BE2C (cell line): ENCODE data around the gene RPP30.

Experiments used
- DNase-seq: peaks from one replicate; pipeline ENCODE4 v3.0.0-alpha.2; 2020
- H3K27me3 ChIP-seq: fragments of 250-450 bp; sonication (Bioruptor Pico); 2 replicates; pipeline ENCODE4 v1.5.1; 2020; ENCODE audit warnings: mild to moderate bottlenecking
- H3K36me3 ChIP-seq: fragments of 250-450 bp; sonication (Bioruptor Pico); 2 replicates; pipeline ENCODE4 v1.5.1; 2020; ENCODE audit warnings: mild to moderate bottlenecking
- H3K4me1 ChIP-seq: fragments of 250-450 bp; sonication (Bioruptor Pico); 2 replicates; pipeline ENCODE4 v1.5.1; 2020
- H3K4me3 ChIP-seq: 2 replicates; pipeline ENCODE4 v1.5.1; 2011; ENCODE audit warnings: low read depth, low read length
- H3K9me3 ChIP-seq: fragments of 250-450 bp; sonication (Bioruptor Pico); 2 replicates; pipeline ENCODE4 v1.5.1; 2020
- TF ChIP-seq, protein P1 (sequence below): IDR thresholded peaks from 2 replicates; pipeline ENCODE4 v1.5.1; 2012; ENCODE audit warnings: mild to moderate bottlenecking, low read depth, low read length

Gene RPP30

DNA sequence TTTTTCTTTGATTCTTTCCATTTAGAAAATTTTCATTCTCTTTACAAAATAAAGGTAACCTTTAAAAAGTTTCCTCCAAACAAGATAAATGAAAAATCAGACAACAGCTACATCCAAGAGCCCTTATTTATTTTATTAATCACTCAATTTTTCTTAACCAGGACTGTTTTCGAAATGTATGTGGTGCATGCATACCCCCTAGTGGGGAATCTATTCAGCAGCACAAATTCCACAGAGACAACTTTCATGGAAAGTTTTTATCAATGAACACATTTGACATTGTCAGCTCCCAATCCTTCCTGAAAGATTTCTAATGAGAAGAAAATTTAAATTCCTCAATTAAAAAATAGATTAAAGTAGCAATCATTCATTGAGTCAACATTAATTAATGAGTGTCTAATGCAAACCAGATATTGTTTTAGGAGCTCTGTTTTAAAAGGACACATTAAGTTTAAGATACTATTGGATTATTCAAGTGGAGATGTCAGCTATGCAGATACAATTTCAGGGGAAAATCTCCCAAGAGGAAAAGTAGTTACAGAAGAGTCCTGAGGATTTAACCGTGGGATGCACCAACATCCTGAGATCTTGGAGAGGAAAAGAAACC, 8.8 kb upstream of the RPP30 start:
- Histone ChIP-seq H3K4me1 (no peaks in the 10 kb centered on the region), H3K36me3 (no peaks in the 10 kb centered on the region), H3K27me3 (peaks cover 47% of the 10 kb centered on the region), H3K4me3 (no peak overlapping the region), H3K9me3 (no peaks in the 10 kb centered on the region)
- TF ChIP-seq, protein P1, sequence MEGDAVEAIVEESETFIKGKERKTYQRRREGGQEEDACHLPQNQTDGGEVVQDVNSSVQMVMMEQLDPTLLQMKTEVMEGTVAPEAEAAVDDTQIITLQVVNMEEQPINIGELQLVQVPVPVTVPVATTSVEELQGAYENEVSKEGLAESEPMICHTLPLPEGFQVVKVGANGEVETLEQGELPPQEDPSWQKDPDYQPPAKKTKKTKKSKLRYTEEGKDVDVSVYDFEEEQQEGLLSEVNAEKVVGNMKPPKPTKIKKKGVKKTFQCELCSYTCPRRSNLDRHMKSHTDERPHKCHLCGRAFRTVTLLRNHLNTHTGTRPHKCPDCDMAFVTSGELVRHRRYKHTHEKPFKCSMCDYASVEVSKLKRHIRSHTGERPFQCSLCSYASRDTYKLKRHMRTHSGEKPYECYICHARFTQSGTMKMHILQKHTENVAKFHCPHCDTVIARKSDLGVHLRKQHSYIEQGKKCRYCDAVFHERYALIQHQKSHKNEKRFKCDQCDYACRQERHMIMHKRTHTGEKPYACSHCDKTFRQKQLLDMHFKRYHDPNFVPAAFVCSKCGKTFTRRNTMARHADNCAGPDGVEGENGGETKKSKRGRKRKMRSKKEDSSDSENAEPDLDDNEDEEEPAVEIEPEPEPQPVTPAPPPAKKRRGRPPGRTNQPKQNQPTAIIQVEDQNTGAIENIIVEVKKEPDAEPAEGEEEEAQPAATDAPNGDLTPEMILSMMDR, result peak; percentile 76
- DNase-seq, result peak; percentile 21

DNA sequence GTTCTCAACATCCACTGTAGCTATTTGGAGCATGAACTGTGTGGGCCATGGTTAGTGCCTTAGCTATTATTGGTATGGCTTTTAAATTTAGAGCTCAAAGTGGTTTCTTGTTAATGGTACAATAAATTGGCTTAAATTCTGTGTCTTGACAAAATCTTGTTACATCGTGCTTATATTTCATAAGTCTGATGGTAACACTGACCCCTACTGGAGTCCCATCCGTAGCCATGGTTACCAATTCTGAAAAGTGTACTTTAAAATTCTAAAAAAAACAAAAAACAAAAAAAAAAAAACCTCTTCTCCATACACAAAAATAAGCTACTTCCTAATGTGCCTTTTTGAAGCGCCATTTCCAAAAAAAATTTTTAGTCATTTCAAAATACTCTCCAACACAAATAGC, 6.4 kb upstream of the RPP30 start:
- Histone ChIP-seq H3K4me1 (no peaks in the 10 kb centered on the region), H3K27me3 (peaks cover 26% of the 10 kb centered on the region), H3K9me3 (no peaks in the 10 kb centered on the region), H3K4me3 (no peak overlapping the region), H3K36me3 (no peaks in the 10 kb centered on the region)
- TF ChIP-seq, protein P1, result peak; percentile 54
- DNase-seq, result no peak

DNA sequence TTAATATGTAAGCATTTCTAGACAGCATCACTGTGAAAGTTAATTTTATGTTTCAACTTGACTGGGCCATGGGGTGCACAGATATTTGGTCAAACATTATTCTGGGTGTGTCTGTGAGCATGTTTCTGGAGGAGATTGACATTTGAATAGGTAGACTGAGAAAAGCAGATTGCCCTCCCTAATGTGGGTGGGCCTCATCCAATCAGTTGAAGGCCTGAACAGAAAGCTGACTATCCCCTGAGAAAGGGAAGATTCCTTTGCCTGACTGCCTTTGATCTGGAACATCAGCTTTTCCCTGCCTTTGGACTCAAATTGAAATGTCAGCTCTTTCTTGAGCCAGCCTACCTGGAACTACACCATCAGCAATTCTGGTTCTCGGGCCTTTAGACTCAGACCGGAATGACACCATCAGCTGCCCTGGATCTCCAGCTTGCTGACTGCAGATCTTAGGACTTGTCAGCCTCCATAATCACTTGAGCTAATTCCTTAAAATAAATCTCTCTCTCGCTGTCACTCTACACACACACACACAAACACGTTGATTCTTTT, 5.7 kb upstream of the RPP30 start:
- H3K36me3 ChIP-seq, result no peaks in the 10 kb centered on the region
- TF ChIP-seq, protein P1, result no peak
- H3K9me3 ChIP-seq, result no peaks in the 10 kb centered on the region
- no peak for DNase-seq
- H3K27me3 ChIP-seq, result peaks cover 19% of the 10 kb centered on the region
- no peaks in the 10 kb centered on the region for H3K4me1 ChIP-seq
- H3K4me3 ChIP-seq, result no peak overlapping the region

DNA sequence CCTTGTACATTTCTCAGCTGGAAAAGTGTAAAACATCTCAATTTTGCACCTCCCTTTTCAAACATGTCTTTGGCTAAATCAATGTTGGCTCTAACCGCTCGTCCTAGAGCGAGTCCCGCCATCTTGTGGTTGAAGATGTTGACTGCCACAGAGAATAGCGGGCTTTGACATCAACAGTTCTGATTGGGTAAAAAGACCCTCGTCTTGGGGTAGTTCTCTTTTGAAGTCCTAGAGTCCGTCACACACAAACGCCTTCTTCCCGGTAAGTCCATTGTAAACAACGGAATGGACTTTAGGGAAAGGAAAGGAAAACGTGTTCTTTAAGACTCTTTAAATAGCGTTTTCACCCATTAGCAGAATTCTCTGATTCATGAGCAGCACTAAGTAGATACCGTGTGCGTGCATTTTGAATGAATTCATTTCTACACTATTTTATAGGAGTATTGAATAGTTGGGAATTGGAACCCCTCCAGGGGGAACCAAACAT, 452 bp upstream of the RPP30 start:
- Histone ChIP-seq H3K9me3 (no peaks in the 10 kb centered on the region), H3K4me1 (no peaks in the 10 kb centered on the region), H3K27me3 (no peaks in the 10 kb centered on the region; the same call in 1 of the 2 replicates), H3K4me3 (peak overlapping the region; percentile 90), H3K36me3 (peaks cover 8% of the 10 kb centered on the region)
- TF ChIP-seq, protein P1, result peak; percentile 78
- peak; percentile 71 for DNase-seq

DNA sequence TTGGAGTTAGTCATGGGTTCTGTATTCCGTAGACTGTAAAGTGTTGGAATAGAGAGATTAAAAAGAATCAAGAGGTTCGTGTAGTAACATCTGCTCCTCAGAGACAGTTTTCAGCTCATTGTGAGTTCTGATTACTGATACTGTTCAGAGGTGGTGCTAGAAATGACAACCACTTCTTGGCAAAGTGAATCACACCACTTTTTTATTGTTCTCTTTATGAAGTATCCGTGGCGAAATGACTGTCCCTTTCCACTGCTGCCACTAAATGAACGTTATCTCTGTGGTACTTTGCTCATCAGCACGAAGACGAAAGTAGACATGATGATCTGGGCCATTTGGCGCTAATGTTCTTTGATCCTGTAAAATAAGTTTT, 860 bp downstream of the RPP30 start:
- no peaks in the 10 kb centered on the region for H3K4me1 ChIP-seq
- TF ChIP-seq, protein P1, result no peak
- no peaks in the 10 kb centered on the region for H3K27me3 ChIP-seq
- peak overlapping the region; percentile 90 for H3K4me3 ChIP-seq
- no peak for DNase-seq
- no peaks in the 10 kb centered on the region for H3K9me3 ChIP-seq
- peaks cover 8% of the 10 kb centered on the region for H3K36me3 ChIP-seq

DNA sequence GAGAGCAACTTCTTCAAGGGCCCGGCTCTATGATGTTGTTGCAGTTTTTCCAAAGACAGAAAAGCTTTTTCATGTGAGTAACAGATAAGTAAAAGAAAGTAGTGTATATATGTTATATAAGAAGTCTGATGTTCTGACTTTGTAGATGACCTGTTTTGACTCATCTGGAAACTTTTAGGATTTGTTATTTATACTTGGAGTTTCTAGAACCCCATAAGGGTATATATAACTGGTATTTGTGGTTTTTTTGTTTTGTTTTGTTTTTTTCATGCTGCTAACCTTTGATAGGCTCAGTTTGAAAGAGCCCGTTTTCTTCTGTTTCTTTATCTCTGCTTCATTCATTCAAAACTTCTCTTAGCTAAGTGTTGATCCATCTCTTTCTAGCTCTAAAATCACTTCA, 7.3 kb downstream of the RPP30 start:
- no peaks in the 10 kb centered on the region for H3K9me3 ChIP-seq
- no peaks in the 10 kb centered on the region for H3K27me3 ChIP-seq
- no peak overlapping the region for H3K4me3 ChIP-seq
- TF ChIP-seq, protein P1, result no peak
- H3K4me1 ChIP-seq, result no peaks in the 10 kb centered on the region
- DNase-seq, result no peak
- H3K36me3 ChIP-seq, result peaks cover 19% of the 10 kb centered on the region
